ENCODE measurements around the gene OR5C1. TPM values are rescaled to one million over a fixed set of nuclear protein-coding genes. Genes with fewer than 3 reads are reported as not detected.

Gene OR5C1
- polyA plus RNA-seq, 1 donor (not counting 4 experiments of a cell fraction or from before 2014, with no cell fraction given): not detected

- Histone ChIP-seq H4K20me1 (ENCODE audit: control insufficient read depth, extremely low read depth, insufficient read depth, low read length) (no peaks in the 10 kb centered on the region), H3K4me1 (ENCODE audit: control insufficient read depth, extremely low read depth, insufficient read depth, low read length) (no peaks in the 10 kb centered on the region), H3K4me2 (ENCODE audit: control insufficient read depth, extremely low read depth, insufficient read depth, low read depth, low read length) (no peak overlapping the region), H2AFZ (ENCODE audit: control insufficient read depth, low read length) (no peak overlapping the region), H3K79me2 (ENCODE audit: control insufficient read depth, insufficient read depth, low read length) (peaks cover 3% of the 10 kb centered on the region), H3K36me3 (ENCODE audit: control insufficient read depth in 2 of 2, extremely low read depth in 1 of 2, insufficient read depth in 2 of 2, low read length in 2 of 2) (peaks cover 6 to 21% of the 10 kb centered on the region in 2 experiments), H3K9ac (ENCODE audit: control insufficient read depth, extremely low read depth, insufficient read depth, low read length) (no peak overlapping the region), H3K27ac (ENCODE audit: control insufficient read depth, insufficient read depth, low read length) (no peak overlapping the region), H3K9me1 (ENCODE audit: control insufficient read depth, extremely low read depth, insufficient read depth, low read length) (no peaks in the 10 kb centered on the region), H3K9me3 (ENCODE audit: control insufficient read depth, low read depth, low read length) (no peaks in the 10 kb centered on the region), H3K4me3 (ENCODE audit: control insufficient read depth in 2 of 3, extremely low read depth in 1 of 3, insufficient read depth in 2 of 3, low read depth in 1 of 3, low read length in 3 of 3) (no peak overlapping the region), H3K27me3 (ENCODE audit: control insufficient read depth, extremely low read depth, insufficient read depth, low read length) (no peaks in the 10 kb centered on the region)
- dilution Hi-C loops (cut with MboI; ENCODE audit: extremely low pct_ligation_motif_present, low sequenced_read_pairs): loop anchor here (25.0 kb wide), 1 partner anchor 358 kb away; no protein-coding TSS in a partner anchor
- DNase-seq (ENCODE audit: low read depth, low spot score): no peak
- no peak for FAIRE-seq
- TF ChIP-seq CTCF (optimal IDR thresholded peaks at IDR 0.05 in 1 of 3, IDR thresholded peaks at IDR 0.05 in 1 of 3, conservative IDR thresholded peaks at IDR 0.05 in 1 of 3; ENCODE audit: extremely low read depth in 1 of 3, insufficient read depth in 2 of 3, low read length in 3 of 3) (no peak), EZH2 (IDR thresholded peaks at IDR 0.05; ENCODE audit: low read length) (no peak)
Measured at GRCh38 chr9:122819791-122820489, 31.2 kb downstream of the OR5C1 start.

- dilution Hi-C loops (cut with MboI; ENCODE audit: extremely low pct_ligation_motif_present, low sequenced_read_pairs): loop anchor here (25.0 kb wide), 1 partner anchor 358 kb away; no protein-coding TSS in a partner anchor
- H3K9me1 ChIP-seq (ENCODE audit: control insufficient read depth, extremely low read depth, insufficient read depth, low read length): no peaks in the 10 kb centered on the region
- H2AFZ ChIP-seq (ENCODE audit: control insufficient read depth, low read length): no peak overlapping the region
- DNase-seq (ENCODE audit: low read depth, low spot score) (no peak), FAIRE-seq (no peak)
- no peak overlapping the region for H3K27ac ChIP-seq (ENCODE audit: control insufficient read depth, insufficient read depth, low read length)
- H3K36me3 ChIP-seq (ENCODE audit: control insufficient read depth in 2 of 2, extremely low read depth in 1 of 2, insufficient read depth in 2 of 2, low read length in 2 of 2): peaks cover 6 to 21% of the 10 kb centered on the region in 2 experiments
- no peak overlapping the region for H3K4me2 ChIP-seq (ENCODE audit: control insufficient read depth, extremely low read depth, insufficient read depth, low read depth, low read length)
- no peak overlapping the region for H3K4me3 ChIP-seq (ENCODE audit: control insufficient read depth in 2 of 3, extremely low read depth in 1 of 3, insufficient read depth in 2 of 3, low read depth in 1 of 3, low read length in 3 of 3)
- TF ChIP-seq EZH2 (IDR thresholded peaks at IDR 0.05; ENCODE audit: low read length): no peak
- no peak for TF ChIP-seq CTCF (optimal IDR thresholded peaks at IDR 0.05 in 1 of 3, IDR thresholded peaks at IDR 0.05 in 1 of 3, conservative IDR thresholded peaks at IDR 0.05 in 1 of 3; ENCODE audit: extremely low read depth in 1 of 3, insufficient read depth in 2 of 3, low read length in 3 of 3)
- H3K9me3 ChIP-seq (ENCODE audit: control insufficient read depth, low read depth, low read length): no peaks in the 10 kb centered on the region
- H3K9ac ChIP-seq (ENCODE audit: control insufficient read depth, extremely low read depth, insufficient read depth, low read length): no peak overlapping the region
- peaks cover 3% of the 10 kb centered on the region for H3K79me2 ChIP-seq (ENCODE audit: control insufficient read depth, insufficient read depth, low read length)
- H3K4me1 ChIP-seq (ENCODE audit: control insufficient read depth, extremely low read depth, insufficient read depth, low read length): no peaks in the 10 kb centered on the region
- no peaks in the 10 kb centered on the region for H4K20me1 ChIP-seq (ENCODE audit: control insufficient read depth, extremely low read depth, insufficient read depth, low read length)
- no peaks in the 10 kb centered on the region for H3K27me3 ChIP-seq (ENCODE audit: control insufficient read depth, extremely low read depth, insufficient read depth, low read length)
Measured at GRCh38 chr9:122820490-122820845, 31.7 kb downstream of the OR5C1 start.

Data from keratinocyte (primary cell).